Pancreas (tissue), 10 donors: ENCODE data around the gene TBC1D17. TPM values are rescaled to one million over a fixed set of nuclear protein-coding genes. Genes with fewer than 3 reads are reported as not detected.

ENCODE experiments used
- ATAC-seq, 4 donors: fragments of 200-7000 bp; cut with Tn5 transposase; one replicate each; pipeline versions ENCODE4 v1.8.0 to v1.9.1; 2020; ENCODE audit warnings: mild to moderate bottlenecking in 4 of 4, moderate library complexity in 4 of 4
- DNase-seq, 6 donors: peaks; one replicate each; pipeline ENCODE4 v3.0.0-alpha.2; 2020
- FAIRE-seq: peaks from 2 replicates; lab custom pipeline; 2012; peaks lifted over from hg19 to GRCh38; lab: Jason Lieb, UNC
- H3K27ac ChIP-seq, 4 donors: fragments of 200-600 bp; sonication (generic); 1 replicate in 3 of 4; 2 replicates in 1 of 4; pipeline versions ENCODE4 v1.5.0 to v1.8.0; 2020
- H3K27me3 ChIP-seq, 4 donors: fragments of 200-600 bp; one replicate each; pipeline ENCODE4 v1.8.0; 2021
- H3K36me3 ChIP-seq, 3 donors: fragments of 200-600 bp; sonication (generic) in 1 of 3; one replicate each; pipeline versions ENCODE4 v1.5.0 to v1.8.0; 2020 to 2021
- H3K4me1 ChIP-seq, 3 donors: fragments of 200-600 bp; one replicate each; pipeline ENCODE4 v1.8.0; 2021
- H3K4me3 ChIP-seq, 4 donors: fragments of 200-600 bp; sonication (generic) in 2 of 4; one replicate each; pipeline versions ENCODE4 v1.5.0 to v1.8.0; 2020 to 2021
- H3K9me3 ChIP-seq, 4 donors: fragments of 200-600 bp; one replicate each; pipeline ENCODE4 v1.8.0; 2021
- CTCF ChIP-seq, 4 donors: fragments of 200-600 bp; sonication (generic) in 3 of 4; IDR thresholded peaks; one replicate each; pipeline versions ENCODE4 v1.5.0 to v1.8.0; 2021; ENCODE audit warnings: antibody characterized with exemption in 4 of 4
- WGBS, 2 donors: extraction: QIAGEN DNeasy Blood & Tissue Kit; methylation state at CpG; one replicate each; pipeline ENCODE4 v1.1.7; 2013; 5-methylcytosine and 5-hydroxymethylcytosine counted together
- intact Hi-C, 3 donors: fragments of 100-400 bp; cut with DNase I; formaldehyde crosslinking; loops; one replicate each; pipeline versions ENCODE4 v1.11.1 to v1.14.2; 2022
- polyA plus RNA-seq, 2 donors: library from polyadenylated mRNA; stranded (reverse); fragments of 200-250 nt; gene quantifications; one replicate each; pipeline ENCODE4 v1.2.3, GENCODE V29; 2013
- total RNA-seq, 6 donors: library from RNA; stranded (reverse); fragmentation: NEBNext Ultra II Directional in 4 of 6; extraction: Animal tissue kit (Norgen Biotek cat#: 25700) in 4 of 6; gene quantifications; one replicate each; pipeline versions ENCODE4 v1.2.1 to v1.2.4, GENCODE V29; 2021 to 2023
- donor health status: healthy with polysubstance abuse.
- donor health status: DM: no; HTN: no; CAD: no; lungs with moderate emphysema.
- donor health status: DM: no; HTN: no; CAD: no.
- donor health status: control.
- donor health status: control.
- donor health status: Bipolar disorder and iron deficiency.
- donor health status: DM: yes; HTN: yes; CAD: no.
- donor health status: DM: no; HTN: no; CAD: no.
- donor health status: DM: no; HTN: no; CAD: no.
- donor health status: DM: yes; HTN: yes; CAD: no.

TBC1D17 gene
- total and polyA plus RNA-seq, 8 donors = 21.0 to 99.3 (median 31.3) TPM

GRCh38 chr19:49866933-49867782 lies 10.3 kb upstream of the TBC1D17 start, which contains the start of gene PNKP:
TSS of gene PNKP (minus strand) at chr19:49867576. CDS start at chr19:49867204, 372 bp downstream.
- peaks cover 16 to 35% (median 25%) of the 10 kb centered on the region in 3 donors for H3K4me1 ChIP-seq
- ATAC-seq = peak; percentile 58 to 73 (median 66)
- intact Hi-C loops = no loop called here
- H3K27ac ChIP-seq = peak within 1 kb of the TSS; percentile 61 to 94 (median 82)
- H3K9me3 ChIP-seq = no peaks in the 10 kb centered on the region
- no peak for FAIRE-seq
- H3K36me3 ChIP-seq = peaks cover 0 to 4% (median 0%) of the 10 kb centered on the region in 3 donors
- WGBS, 2 donors = 0 to 1% methylated on average over 61 to 65 of the region's 65 CpGs
- H3K27me3 ChIP-seq = no peaks in the 10 kb centered on the region
- H3K4me3 ChIP-seq = peak within 1 kb of the TSS; percentile 58 to 70 (median 68)
- no peak for TF ChIP-seq CTCF (IDR thresholded peaks at IDR 0.05)
- peak; percentile 81 to 93 (median 90) for DNase-seq

- intact Hi-C loops = no loop called here
- WGBS, 2 donors = 1 to 2% methylated on average over 15 of the region's 15 CpGs
- peak; percentile 2 to 8 (median 8) for ATAC-seq
These were observed 8.5 kb upstream of the TBC1D17 start for GRCh38 chr19:49869009-49869483.

GRCh38 chr19:49869484-49870308 lies 7.8 kb upstream of the TBC1D17 start:
- Histone ChIP-seq H3K9me3 (no peaks in the 10 kb centered on the region), H3K4me3 (peak overlapping the region; percentile 28 to 41 (median 40)), H3K36me3 (no peaks in the 10 kb centered on the region), H3K27ac (peak overlapping the region; percentile 36 to 94 (median 86)), H3K27me3 (no peaks in the 10 kb centered on the region), H3K4me1 (peaks cover 16 to 35% (median 25%) of the 10 kb centered on the region in 3 donors)
- FAIRE-seq (peak; percentile 99), ATAC-seq (peak; percentile 70 to 78 (median 78)), DNase-seq (peak; percentile 93 to 98 (median 96))
- intact Hi-C loops = no loop called here
- TF ChIP-seq CTCF (IDR thresholded peaks at IDR 0.05) = peak in 1 of 4 donors; percentile 8
- 0 to 1% methylated on average over 42 to 67 of the region's 67 CpGs for WGBS, 2 donors

More at GRCh38 chr19:49869009-49869483, 8.5 kb upstream of the TBC1D17 start:
- Histone ChIP-seq H3K27ac (peak overlapping the region; percentile 31 to 94 (median 64)), H3K36me3 (peaks cover 0 to 1% (median 0%) of the 10 kb centered on the region in 3 donors), H3K4me3 (peak overlapping the region in 2 of 4 donors; percentile 14 to 40), H3K27me3 (no peaks in the 10 kb centered on the region), H3K4me1 (peaks cover 16 to 35% (median 25%) of the 10 kb centered on the region in 3 donors), H3K9me3 (no peaks in the 10 kb centered on the region)
- FAIRE-seq (no peak), DNase-seq (peak in 2 of 6 donors; percentile 89 to 94)
- TF ChIP-seq CTCF (IDR thresholded peaks at IDR 0.05) = no peak

- H3K27me3 ChIP-seq = no peaks in the 10 kb centered on the region
- no peak for ATAC-seq
- intact Hi-C loops = no loop called here
- H3K36me3 ChIP-seq = no peaks in the 10 kb centered on the region
- no peaks in the 10 kb centered on the region for H3K9me3 ChIP-seq
- FAIRE-seq = no peak
- WGBS, 2 donors = 72% methylated on average over 15 of the region's 15 CpGs
- peak overlapping the region; percentile 28 to 41 (median 40) for H3K4me3 ChIP-seq
- no peak for TF ChIP-seq CTCF (IDR thresholded peaks at IDR 0.05)
- peak overlapping the region; percentile 36 to 94 (median 86) for H3K27ac ChIP-seq
- peak in 4 of 6 donors; percentile 35 to 85 (median 63) for DNase-seq
- peaks cover 16 to 34% (median 22%) of the 10 kb centered on the region in 3 donors for H3K4me1 ChIP-seq
These were observed 7.1 kb upstream of the TBC1D17 start for GRCh38 chr19:49870309-49870901.
